Mesenchymal stem cell (in vitro differentiated cells and primary cell): Measurements from ENCODE around the gene POLK.
"Not testable (repeated sequence)": the region's sequence is repeated elsewhere in the genome, so short reads cannot be mapped to it uniquely, and the experiment has no call there.

Source experiments
- DNase-seq: peaks from one replicate; pipeline ENCODE4 v3.0.0-alpha.2; 2013
- H2AFZ ChIP-seq: one replicate; pipeline ENCODE4 v1.6.1; 2013; ENCODE audit warnings: low read depth, mild to moderate bottlenecking, control low read depth, inconsistent platforms, low read length, moderate library complexity
- H2AK5ac ChIP-seq: 2 replicates; pipeline ENCODE4 v1.6.1; 2013; ENCODE audit warnings: low read length, moderate library complexity, mild to moderate bottlenecking, inconsistent platforms; ENCODE audit not compliant: severe bottlenecking
- H2BK120ac ChIP-seq: one replicate; pipeline ENCODE4 v1.6.1; 2013; ENCODE audit warnings: low read depth, mild to moderate bottlenecking, inconsistent platforms, low read length, moderate library complexity
- H2BK12ac ChIP-seq, 2 experiments: one replicate each; pipeline ENCODE4 v1.6.1; 2013; ENCODE audit warnings: inconsistent platforms in 2 of 2, low read length in 2 of 2, mild to moderate bottlenecking in 2 of 2, moderate library complexity in 2 of 2, control low read depth in 1 of 2
- H2BK15ac ChIP-seq: one replicate; pipeline ENCODE4 v1.6.1; 2013; ENCODE audit warnings: mild to moderate bottlenecking, low read depth, inconsistent platforms; ENCODE audit not compliant: poor library complexity, severe bottlenecking
- H2BK5ac ChIP-seq: 2 replicates; pipeline ENCODE4 v1.6.1; 2013; ENCODE audit warnings: low read depth, mild to moderate bottlenecking, low read length, control low read depth, inconsistent platforms; ENCODE audit not compliant: poor library complexity, severe bottlenecking
- H3K14ac ChIP-seq, 2 experiments: one replicate each; pipeline ENCODE4 v1.6.1; 2013; ENCODE audit warnings: inconsistent platforms in 2 of 2, low read length in 2 of 2, control low read depth in 1 of 2, mild to moderate bottlenecking in 1 of 2, moderate library complexity in 1 of 2
- H3K18ac ChIP-seq, 2 experiments: one replicate each; pipeline ENCODE4 v1.6.1; 2013; ENCODE audit warnings: inconsistent platforms in 2 of 2, low read length in 2 of 2, control low read depth in 1 of 2, low read depth in 1 of 2, mild to moderate bottlenecking in 1 of 2
- H3K23ac ChIP-seq, 2 experiments: one replicate each; pipeline ENCODE4 v1.6.1; 2013; ENCODE audit warnings: inconsistent platforms in 2 of 2, low read length in 2 of 2, mild to moderate bottlenecking in 2 of 2, moderate library complexity in 2 of 2, control low read depth in 1 of 2
- H3K27ac ChIP-seq: 2 replicates; pipeline ENCODE4 v1.5.1; 2013; ENCODE audit warnings: mild to moderate bottlenecking, moderate library complexity, low read length, control low read depth, inconsistent platforms; ENCODE audit not compliant: poor library complexity, severe bottlenecking
- H3K27me3 ChIP-seq, 2 experiments: 2 replicates each; pipeline versions ENCODE4 v1.6.1 to v1.7.0; 2013; ENCODE audit warnings: low read length in 2 of 2, mild to moderate bottlenecking in 2 of 2, moderate library complexity in 2 of 2, control low read depth in 1 of 2, inconsistent platforms in 1 of 2; ENCODE audit not compliant: control insufficient read depth in 1 of 2, insufficient read depth in 1 of 2
- H3K36me3 ChIP-seq, 2 experiments: 2 replicates each; pipeline versions ENCODE4 v1.6.1 to v1.7.0; 2013; ENCODE audit warnings: low read length in 2 of 2, control low read depth in 1 of 2, inconsistent platforms in 1 of 2, low read depth in 1 of 2, mild to moderate bottlenecking in 1 of 2; ENCODE audit not compliant: insufficient read depth in 2 of 2, control insufficient read depth in 1 of 2
- H3K4ac ChIP-seq, 2 experiments: one replicate each; pipeline ENCODE4 v1.6.1; 2013; ENCODE audit warnings: inconsistent platforms in 2 of 2, low read length in 2 of 2, mild to moderate bottlenecking in 2 of 2, moderate library complexity in 2 of 2, control low read depth in 1 of 2, low read depth in 1 of 2
- H3K4me1 ChIP-seq: 2 replicates; pipeline ENCODE4 v1.6.1; 2013; ENCODE audit warnings: low read depth, low read length, control low read depth; ENCODE audit not compliant: control insufficient read depth, insufficient read depth
- H3K4me2 ChIP-seq: 2 replicates; pipeline ENCODE4 v1.6.1; 2013; ENCODE audit warnings: low read length, mild to moderate bottlenecking, inconsistent platforms; ENCODE audit not compliant: poor library complexity, severe bottlenecking
- H3K4me3 ChIP-seq, 2 experiments: 2 replicates each; pipeline versions ENCODE4 v1.5.1 to v1.7.0; 2013; ENCODE audit warnings: low read length in 2 of 2, mild to moderate bottlenecking in 2 of 2, control low read depth in 1 of 2, low read depth in 1 of 2; ENCODE audit not compliant: insufficient read depth in 1 of 2
- H3K79me1 ChIP-seq: replicated peaks from 2 replicates; pipeline ENCODE4 v1.6.1; 2013; ENCODE audit warnings: mild to moderate bottlenecking, control low read depth, low read length, inconsistent platforms; ENCODE audit not compliant: poor library complexity, severe bottlenecking
- H3K9ac ChIP-seq: 2 replicates; pipeline ENCODE4 v1.7.0; 2013; ENCODE audit warnings: mild to moderate bottlenecking, low read length, moderate library complexity
- H3K9me3 ChIP-seq: 2 replicates; pipeline ENCODE4 v1.7.0; 2013; ENCODE audit warnings: mild to moderate bottlenecking, low read length; ENCODE audit not compliant: control insufficient read depth
- H4K8ac ChIP-seq: one replicate; pipeline ENCODE4 v1.6.1; 2013; ENCODE audit warnings: inconsistent platforms, mild to moderate bottlenecking, low read length, moderate library complexity
- H4K91ac ChIP-seq: one replicate; pipeline ENCODE4 v1.6.1; 2013; ENCODE audit warnings: mild to moderate bottlenecking, low read length, inconsistent platforms
- WGBS: methylation state at CpG from one replicate; pipeline ENCODE4 v1.1.7; 2013; ENCODE audit warnings: mixed read lengths; 5-methylcytosine and 5-hydroxymethylcytosine counted together

The POLK gene

GRCh38 chr5:75484605-75485004 is 27.1 kb upstream of the POLK start:
- H3K4ac ChIP-seq = no peak overlapping the region
- H3K4me3 ChIP-seq = no peak overlapping the region
- H3K23ac ChIP-seq = no peak overlapping the region
- no peak overlapping the region for H3K27ac ChIP-seq
- H3K9ac ChIP-seq = no peak overlapping the region
- WGBS = no CpG with 5 or more reads among the region's 1 CpG
- no peak overlapping the region for H3K4me2 ChIP-seq
- H3K27me3 ChIP-seq = no peaks in the 10 kb centered on the region
- peak overlapping the region; percentile 19 for H2BK5ac ChIP-seq
- H3K79me1 ChIP-seq = peaks cover 14% of the 10 kb centered on the region
- H2AFZ ChIP-seq = no peak overlapping the region
- no peak for DNase-seq
- H2BK12ac ChIP-seq = no peak overlapping the region
- H4K8ac ChIP-seq = no peak overlapping the region
- no peak overlapping the region for H4K91ac ChIP-seq
- H2AK5ac ChIP-seq = no peak overlapping the region
- no peaks in the 10 kb centered on the region for H3K4me1 ChIP-seq
- no peak overlapping the region for H2BK120ac ChIP-seq
- H3K18ac ChIP-seq = no peak overlapping the region
- no peak overlapping the region for H3K14ac ChIP-seq
- H3K9me3 ChIP-seq = peaks cover 20% of the 10 kb centered on the region
- peaks cover 0 to 11% of the 10 kb centered on the region in 2 experiments for H3K36me3 ChIP-seq
- H2BK15ac ChIP-seq = no peak overlapping the region

- not testable (repeated sequence) for H4K91ac ChIP-seq, H3K9ac ChIP-seq, H3K18ac ChIP-seq, H2AK5ac ChIP-seq, H3K27ac ChIP-seq, H2BK15ac ChIP-seq, H4K8ac ChIP-seq, H3K4me3 ChIP-seq, H2AFZ ChIP-seq, H3K4me2 ChIP-seq, H3K4me1 ChIP-seq, H2BK120ac ChIP-seq, H3K23ac ChIP-seq, H2BK5ac ChIP-seq, H3K27me3 ChIP-seq, DNase-seq, H3K79me1 ChIP-seq, H3K14ac ChIP-seq, H2BK12ac ChIP-seq, H3K4ac ChIP-seq
- H3K9me3 ChIP-seq = peaks cover 21% of the 10 kb centered on the region
- H3K36me3 ChIP-seq = peaks cover 7 to 53% of the 10 kb centered on the region in 2 experiments
- WGBS = 92% methylated on average over 6 of the region's 6 CpGs
Measured at GRCh38 chr5:75489847-75490246, 21.8 kb upstream of the POLK start.

GRCh38 chr5:75491621-75492020 is 20.1 kb upstream of the POLK start:
- no peak overlapping the region for H3K18ac ChIP-seq
- no peak for DNase-seq
- no peak overlapping the region for H2BK120ac ChIP-seq
- H3K36me3 ChIP-seq = peaks cover 7 to 61% of the 10 kb centered on the region in 2 experiments
- H2BK12ac ChIP-seq = no peak overlapping the region
- H3K79me1 ChIP-seq = peaks cover 10% of the 10 kb centered on the region
- H2AFZ ChIP-seq = no peak overlapping the region
- no peak overlapping the region for H3K9ac ChIP-seq
- H3K9me3 ChIP-seq = peaks cover 9% of the 10 kb centered on the region
- no peak overlapping the region for H2AK5ac ChIP-seq
- no peak overlapping the region for H2BK5ac ChIP-seq
- H3K14ac ChIP-seq = no peak overlapping the region
- H4K91ac ChIP-seq = no peak overlapping the region
- H3K23ac ChIP-seq = no peak overlapping the region
- H3K4me2 ChIP-seq = no peak overlapping the region
- H3K4ac ChIP-seq = no peak overlapping the region
- no peak overlapping the region for H4K8ac ChIP-seq
- H3K4me3 ChIP-seq = no peak overlapping the region
- H3K27me3 ChIP-seq = no peaks in the 10 kb centered on the region
- H3K27ac ChIP-seq = no peak overlapping the region
- H2BK15ac ChIP-seq = no peak overlapping the region
- WGBS = no CpG with 5 or more reads among the region's 2 CpGs
- no peaks in the 10 kb centered on the region for H3K4me1 ChIP-seq

GRCh38 chr5:75496026-75496425 is 15.7 kb upstream of the POLK start:
- WGBS = 100% methylated on average over 1 of the region's 3 CpGs
- H3K9ac ChIP-seq = no peak overlapping the region
- no peak overlapping the region for H3K23ac ChIP-seq
- H2AFZ ChIP-seq = no peak overlapping the region
- H3K79me1 ChIP-seq = peaks cover 27% of the 10 kb centered on the region
- no peak overlapping the region for H3K4ac ChIP-seq
- no peak overlapping the region for H2AK5ac ChIP-seq
- no peaks in the 10 kb centered on the region for H3K9me3 ChIP-seq
- H3K27ac ChIP-seq = no peak overlapping the region
- no peak overlapping the region for H3K14ac ChIP-seq
- no peak overlapping the region for H2BK120ac ChIP-seq
- H3K36me3 ChIP-seq = peaks cover 12 to 69% of the 10 kb centered on the region in 2 experiments
- H3K18ac ChIP-seq = no peak overlapping the region
- no peak overlapping the region for H2BK15ac ChIP-seq
- H2BK5ac ChIP-seq = no peak overlapping the region
- no peak overlapping the region for H2BK12ac ChIP-seq
- H4K8ac ChIP-seq = no peak overlapping the region
- DNase-seq = peak; percentile 9
- no peaks in the 10 kb centered on the region for H3K27me3 ChIP-seq
- H3K4me2 ChIP-seq = no peak overlapping the region
- no peak overlapping the region for H4K91ac ChIP-seq
- no peaks in the 10 kb centered on the region for H3K4me1 ChIP-seq
- no peak overlapping the region for H3K4me3 ChIP-seq
